H1 (cell line): ENCODE measurements around the gene GCK. TPM values are rescaled to one million over a fixed set of nuclear protein-coding genes. Genes with fewer than 3 reads are reported as not detected.

ENCODE experiments used
- CTCF ChIA-PET: fragments of 300-600 bp; sonication (Branson Sonifier 250); formaldehyde crosslinking; loops from one replicate; lab custom pipeline; 2021; ENCODE audit not compliant: partially characterized antibody; lab: Charles Lee
- POLR2A ChIA-PET: fragments of 300-600 bp; sonication (Branson Sonifier 250); formaldehyde crosslinking; loops from one replicate; lab custom pipeline; 2021; ENCODE audit warnings: inconsistent platforms; ENCODE audit not compliant: partially characterized antibody; lab: Charles Lee
- DNase-seq, 2 experiments: peaks; one replicate each; pipeline versions ENCODE4 v3.0.0 to v3.0.0-alpha.2; 2010 to 2022; ENCODE audit warnings: low spot score in 2 of 2, low read depth in 1 of 2, mixed read lengths in 1 of 2
- FAIRE-seq: peaks from 2 replicates; lab custom pipeline; 2011; peaks lifted over from hg19 to GRCh38; lab: Jason Lieb, UNC
- H2AFZ ChIP-seq: 2 replicates; pipeline ENCODE4 v1.8.1; 2012; ENCODE audit warnings: low read length, inconsistent platforms
- H2AK5ac ChIP-seq: 2 replicates; pipeline ENCODE4 v1.6.1; 2013; ENCODE audit warnings: low read depth, low read length
- H2BK120ac ChIP-seq: replicated peaks from 2 replicates; pipeline ENCODE3; 2013; ENCODE audit warnings: low read depth, low read length, inconsistent platforms
- H2BK12ac ChIP-seq: 2 replicates; pipeline ENCODE4 v1.6.1; 2013; ENCODE audit warnings: low read depth, low read length
- H2BK15ac ChIP-seq: 2 replicates; pipeline ENCODE4 v1.6.1; 2013; ENCODE audit warnings: low read length
- H2BK20ac ChIP-seq: 2 replicates; pipeline ENCODE4 v1.6.1; 2013; ENCODE audit warnings: low read length
- H2BK5ac ChIP-seq: 2 replicates; pipeline ENCODE4 v1.6.1; 2013; ENCODE audit warnings: low read depth, low read length
- H3K14ac ChIP-seq: 2 replicates; pipeline ENCODE4 v1.6.1; 2013; ENCODE audit warnings: inconsistent platforms; ENCODE audit not compliant: insufficient read length
- H3K18ac ChIP-seq: 2 replicates; pipeline ENCODE4 v1.6.1; 2013; ENCODE audit warnings: low read length; ENCODE audit errors: extremely low read depth
- H3K23ac ChIP-seq: 2 replicates; pipeline ENCODE4 v1.6.1; 2013; ENCODE audit warnings: inconsistent platforms; ENCODE audit not compliant: insufficient read length
- H3K23me2 ChIP-seq: 2 replicates; pipeline ENCODE4 v1.6.1; 2013; ENCODE audit warnings: low read depth, low read length
- H3K27ac ChIP-seq: 2 replicates; pipeline ENCODE4 v1.6.1; 2011; ENCODE audit warnings: low read depth, low read length, inconsistent platforms
- H3K27me3 ChIP-seq, 4 experiments: replicated peaks in 1 of 4; 1 replicate in 1 of 4; 2 replicates in 3 of 4; pipeline versions ENCODE4 v1.6.1 to v1.8.1; 2011 to 2013; ENCODE audit warnings: low read length in 3 of 4, mild to moderate bottlenecking in 3 of 4, inconsistent platforms in 2 of 4, mixed read lengths in 2 of 4, moderate library complexity in 1 of 4; ENCODE audit not compliant: control insufficient read depth in 3 of 4, insufficient read depth in 3 of 4; ENCODE audit errors: extremely low read depth in 1 of 4
- H3K36me3 ChIP-seq, 4 experiments: 2 replicates each; pipeline versions ENCODE4 v1.6.1 to v1.8.1; 2011 to 2013; ENCODE audit warnings: mild to moderate bottlenecking in 4 of 4, low read length in 3 of 4, moderate library complexity in 2 of 4, control low read depth in 1 of 4, inconsistent platforms in 1 of 4; ENCODE audit not compliant: insufficient read depth in 4 of 4, control insufficient read depth in 2 of 4
- H3K4ac ChIP-seq: replicated peaks from 2 replicates; pipeline ENCODE3; 2013; ENCODE audit warnings: low read length, low read depth, mixed read lengths, inconsistent platforms; ENCODE audit not compliant: insufficient read length
- H3K4me1 ChIP-seq, 4 experiments: replicated peaks in 1 of 4; 1 replicate in 1 of 4; 2 replicates in 3 of 4; pipeline versions ENCODE4 v1.6.1 to v1.8.1; 2011 to 2013; ENCODE audit warnings: low read length in 3 of 4, inconsistent platforms in 2 of 4, mixed read lengths in 1 of 4; ENCODE audit not compliant: insufficient read depth in 4 of 4, control insufficient read depth in 3 of 4
- H3K4me2 ChIP-seq, 2 experiments: 2 replicates each; pipeline versions ENCODE4 v1.6.1 to v1.8.1; 2011 to 2013; ENCODE audit warnings: low read depth in 2 of 2, low read length in 2 of 2, control low read depth in 1 of 2, inconsistent platforms in 1 of 2, mild to moderate bottlenecking in 1 of 2; ENCODE audit not compliant: insufficient read depth in 1 of 2
- H3K4me3 ChIP-seq, 4 experiments: fragments of 200-600, 300-600 bp in 1 of 4; sonication (generic), shearing (Covaris generic), sonication (Bioruptor Twin) in 1 of 4; 2 replicates each; pipeline versions ENCODE4 v1.5.1 to v1.8.1; 2011 to 2016; ENCODE audit warnings: low read length in 4 of 4, low read depth in 3 of 4, control low read depth in 2 of 4, inconsistent platforms in 2 of 4, mild to moderate bottlenecking in 2 of 4, mixed read lengths in 1 of 4, moderate library complexity in 1 of 4; ENCODE audit not compliant: insufficient read depth in 2 of 4; ENCODE audit errors: extremely low read depth in 1 of 4
- H3K56ac ChIP-seq: replicated peaks from 2 replicates; pipeline ENCODE3; 2013; ENCODE audit warnings: low read depth, mild to moderate bottlenecking, mixed read lengths, low read length, inconsistent platforms; ENCODE audit not compliant: insufficient read length
- H3K79me1 ChIP-seq: 2 replicates; pipeline ENCODE4 v1.6.1; 2013; ENCODE audit warnings: low read depth, low read length, control low read depth
- H3K79me2 ChIP-seq, 2 experiments: 2 replicates each; pipeline versions ENCODE4 v1.6.1 to v1.8.1; 2012 to 2013; ENCODE audit warnings: low read length in 2 of 2, mild to moderate bottlenecking in 2 of 2, inconsistent platforms in 1 of 2; ENCODE audit not compliant: insufficient read depth in 2 of 2, control insufficient read depth in 1 of 2
- H3K9ac ChIP-seq, 4 experiments: replicated peaks in 1 of 4; 1 replicate in 1 of 4; 2 replicates in 3 of 4; pipeline versions ENCODE4 v1.6.1 to v1.8.1; 2011 to 2013; ENCODE audit warnings: low read depth in 3 of 4, low read length in 3 of 4, control low read depth in 2 of 4, mild to moderate bottlenecking in 2 of 4, moderate library complexity in 2 of 4, inconsistent platforms in 1 of 4; ENCODE audit errors: extremely low read depth in 1 of 4
- H3K9me3 ChIP-seq, 2 experiments: 2 replicates each; pipeline versions ENCODE4 v1.6.1 to v1.8.1; 2012 to 2013; ENCODE audit warnings: mild to moderate bottlenecking in 2 of 2, moderate library complexity in 2 of 2, control low read depth in 1 of 2, inconsistent platforms in 1 of 2, low read depth in 1 of 2, low read length in 1 of 2, mixed read lengths in 1 of 2; ENCODE audit not compliant: insufficient read depth in 2 of 2
- H4K20me1 ChIP-seq, 2 experiments: replicated peaks in 1 of 2; 2 replicates each; pipeline versions ENCODE3 to v1.8.1; 2011 to 2013; ENCODE audit warnings: inconsistent platforms in 2 of 2, low read length in 2 of 2, mild to moderate bottlenecking in 1 of 2; ENCODE audit not compliant: insufficient read depth in 2 of 2, control insufficient read depth in 1 of 2
- H4K5ac ChIP-seq: 2 replicates; pipeline ENCODE4 v1.6.1; 2013; ENCODE audit warnings: low read length, low read depth, mixed read lengths, inconsistent platforms; ENCODE audit not compliant: insufficient read length
- H4K8ac ChIP-seq: 2 replicates; pipeline ENCODE4 v1.8.0; 2013; ENCODE audit warnings: mild to moderate bottlenecking, moderate library complexity, low read length, inconsistent platforms; ENCODE audit not compliant: insufficient read depth; ENCODE audit errors: extremely low read depth
- H4K91ac ChIP-seq: replicated peaks from 2 replicates; pipeline ENCODE3; 2013; ENCODE audit warnings: low read length, mixed read lengths, inconsistent platforms; ENCODE audit not compliant: insufficient read length
- JUN ChIP-seq: IDR thresholded peaks from 2 replicates; pipeline ENCODE4 v1.6.1; 2011; ENCODE audit warnings: low read depth, mild to moderate bottlenecking, improper control_type of control experiment, low read length
- RAD21 ChIP-seq, 2 experiments: IDR thresholded peaks in 1 of 2; conservative IDR thresholded peaks in 1 of 2; 2 replicates each; pipeline ENCODE4 v1.6.1; 2011; ENCODE audit warnings: low read depth in 2 of 2, low read length in 2 of 2, improper control_type of control experiment in 1 of 2, inconsistent platforms in 1 of 2, mild to moderate bottlenecking in 1 of 2, moderate library complexity in 1 of 2
- WGBS, 2 experiments: shearing (Covaris generic) in 1 of 2; methylation state at CpG; one replicate each; pipeline versions ENCODE4 v1.1.6 to v1.1.7; 2013 to 2015; ENCODE audit warnings: low lambda C conversion rate in 2 of 2, mixed read lengths in 2 of 2, inconsistent platforms in 1 of 2, low coverage in 1 of 2, missing lambda C conversion rate in 1 of 2; ENCODE audit not compliant: insufficient replicate concordance in 2 of 2, insufficient coverage in 1 of 2, insufficient read length in 1 of 2; ENCODE audit errors: extremely low coverage in 1 of 2, missing lambda C conversion rate in 1 of 2; 5-methylcytosine and 5-hydroxymethylcytosine counted together
- polyA plus RNA-seq, 7 experiments: library from polyadenylated mRNA; depleted of rRNA in 3 of 7; stranded (reverse) in 5 of 7; unstranded in 2 of 7; fragments of >200 nt in 5 of 7; fragments of 200-250 nt in 2 of 7; gene quantifications; 1 replicate in 5 of 7; 2 replicates in 1 of 7; 4 replicates in 1 of 7; pipeline versions ENCODE4 v1.2.1 to v1.2.3, GENCODE V29; 2011 to 2013; ENCODE audit warnings: missing spikeins in 2 of 7, mixed read lengths in 2 of 7
- total RNA-seq: library from RNA; stranded (reverse); fragmentation: NEBNext Ultra II Directional; extraction: Animal tissue kit (Norgen Biotek cat#: 25700); gene quantifications from 2 replicates; pipeline ENCODE4 v1.2.1, GENCODE V29; 2021
- TF ChIP-seq, protein P1 (sequence below), 3 experiments: IDR thresholded peaks; 1 replicate in 2 of 3; 2 replicates in 1 of 3; pipeline versions ENCODE4 v1.5.1 to v1.6.1; 2011; ENCODE audit warnings: low read length in 3 of 3, mild to moderate bottlenecking in 3 of 3, inconsistent platforms in 2 of 3, low read depth in 1 of 3, moderate library complexity in 1 of 3; ENCODE audit not compliant: insufficient read depth in 1 of 3; ENCODE audit errors: control extremely low read depth in 1 of 3

GCK gene
- total and polyA plus RNA-seq, 2 of the 8 experiments (the other 6 are each of a cell fraction or from before 2014, with no cell fraction given), result 2.4 to 4.9 TPM

GRCh38 chr7:44108768-44109750 lies 80.2 kb downstream of the GCK start:
- Histone ChIP-seq H2AFZ (no peak overlapping the region), H2BK5ac (no peak overlapping the region)
- CTCF ChIA-PET, result interaction anchor here (0.9 to 2.4 kb wide), 7 partner anchors 11 to 132 kb away, joined by 3 to 11 read pairs (median 3); partner anchors contain the start of gene POLD2

More at GRCh38 chr7:44108768-44109750, 80.2 kb downstream of the GCK start:
- Histone ChIP-seq H3K79me1 (peaks cover 4% of the 10 kb centered on the region; the same call in 1 of the 2 replicates), H4K5ac (no peak overlapping the region), H3K18ac (no peak overlapping the region), H3K27ac (no peak overlapping the region), H3K36me3 (peaks cover 0 to 6% (median 3%) of the 10 kb centered on the region in 4 experiments; a peak in 5 of 8 replicates), H3K9ac (no peak overlapping the region), H3K56ac (no peak overlapping the region), H3K4ac (no peak overlapping the region), H4K20me1 (peaks cover 2 to 10% of the 10 kb centered on the region in 2 experiments), H3K4me1 (peaks cover 0 to 11% (median 6%) of the 10 kb centered on the region in 4 experiments; a peak in 6 of 7 replicates), H2AK5ac (no peak overlapping the region), H3K23ac (no peak overlapping the region), H2BK12ac (no peak overlapping the region), H3K27me3 (peaks cover 0 to 14% (median 11%) of the 10 kb centered on the region in 4 experiments; a peak in 6 of 7 replicates), H2BK20ac (no peak overlapping the region), H2BK15ac (no peak overlapping the region), H3K23me2 (peaks cover 10% of the 10 kb centered on the region), H4K8ac (no peak overlapping the region), H4K91ac (no peak overlapping the region), H3K4me2 (no peak overlapping the region), H3K14ac (no peak overlapping the region), H2BK120ac (no peak overlapping the region), H3K4me3 (no peak overlapping the region), H3K79me2 (no peaks in the 10 kb centered on the region; a peak in 1 of 4 replicates), H3K9me3 (no peaks in the 10 kb centered on the region)
- peak; percentile 10 to 22; a peak in 3 of 4 replicates for TF ChIP-seq RAD21 (IDR thresholded peaks at IDR 0.05 in 1 of 2, conservative IDR thresholded peaks at IDR 0.05 in 1 of 2; ENCODE audit: low read depth in 2 of 2, low read length in 2 of 2)
- TF ChIP-seq JUN, result no peak
- TF ChIP-seq, protein P1, sequence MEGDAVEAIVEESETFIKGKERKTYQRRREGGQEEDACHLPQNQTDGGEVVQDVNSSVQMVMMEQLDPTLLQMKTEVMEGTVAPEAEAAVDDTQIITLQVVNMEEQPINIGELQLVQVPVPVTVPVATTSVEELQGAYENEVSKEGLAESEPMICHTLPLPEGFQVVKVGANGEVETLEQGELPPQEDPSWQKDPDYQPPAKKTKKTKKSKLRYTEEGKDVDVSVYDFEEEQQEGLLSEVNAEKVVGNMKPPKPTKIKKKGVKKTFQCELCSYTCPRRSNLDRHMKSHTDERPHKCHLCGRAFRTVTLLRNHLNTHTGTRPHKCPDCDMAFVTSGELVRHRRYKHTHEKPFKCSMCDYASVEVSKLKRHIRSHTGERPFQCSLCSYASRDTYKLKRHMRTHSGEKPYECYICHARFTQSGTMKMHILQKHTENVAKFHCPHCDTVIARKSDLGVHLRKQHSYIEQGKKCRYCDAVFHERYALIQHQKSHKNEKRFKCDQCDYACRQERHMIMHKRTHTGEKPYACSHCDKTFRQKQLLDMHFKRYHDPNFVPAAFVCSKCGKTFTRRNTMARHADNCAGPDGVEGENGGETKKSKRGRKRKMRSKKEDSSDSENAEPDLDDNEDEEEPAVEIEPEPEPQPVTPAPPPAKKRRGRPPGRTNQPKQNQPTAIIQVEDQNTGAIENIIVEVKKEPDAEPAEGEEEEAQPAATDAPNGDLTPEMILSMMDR (IDR thresholded peaks at IDR 0.05; ENCODE audit: control extremely low read depth in 1 of 3, insufficient read depth in 1 of 3, low read depth in 1 of 3, low read length in 3 of 3), result peak in 2 of 3 experiments; percentile 14 to 31; a peak in 3 of 4 replicates
- FAIRE-seq (no peak), DNase-seq (no peak)
- POLR2A ChIA-PET, result interaction anchor here (0.7 to 1.7 kb wide), 4 partner anchors 13 to 69 kb away, joined by 3 to 6 read pairs (median 4); partner anchors contain the start of genes PGAM2 and POLD2
- WGBS, 2 experiments, result 91% methylated on average over 17 of the region's 21 CpGs; no CpG with 5 or more reads in 1 of the 2 experiments
